GM12874 (cell line): Measurements from ENCODE around the gene NPTXR.

Source experiments
- CTCF ChIP-seq: IDR thresholded peaks from 2 replicates; pipeline ENCODE4 v1.5.1; 2011; ENCODE audit warnings: low read depth, mild to moderate bottlenecking, control low read depth, low read length, moderate library complexity; ENCODE audit not compliant: insufficient read depth

The NPTXR gene

DNA sequence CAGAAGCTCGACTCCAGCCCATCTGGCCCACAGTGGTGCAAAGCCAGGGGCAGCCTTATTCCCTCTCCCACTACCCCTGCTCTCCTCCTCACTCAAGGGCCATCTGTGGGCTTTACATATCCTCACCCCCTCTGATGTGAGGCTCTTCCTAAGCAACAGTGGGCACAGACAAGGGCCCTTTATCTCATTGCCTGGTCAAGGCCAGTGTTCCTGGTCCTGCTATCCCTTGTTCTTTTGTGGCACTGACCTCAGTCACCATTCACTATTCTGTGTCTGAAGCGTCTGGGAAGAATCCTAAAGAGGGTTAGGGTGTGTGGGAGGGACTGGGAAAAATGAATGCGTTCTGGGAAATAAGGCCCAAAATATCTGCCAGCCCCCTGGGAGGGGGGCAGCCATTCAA is 57.2 kb downstream of the NPTXR start:
- no peak for TF ChIP-seq CTCF

DNA sequence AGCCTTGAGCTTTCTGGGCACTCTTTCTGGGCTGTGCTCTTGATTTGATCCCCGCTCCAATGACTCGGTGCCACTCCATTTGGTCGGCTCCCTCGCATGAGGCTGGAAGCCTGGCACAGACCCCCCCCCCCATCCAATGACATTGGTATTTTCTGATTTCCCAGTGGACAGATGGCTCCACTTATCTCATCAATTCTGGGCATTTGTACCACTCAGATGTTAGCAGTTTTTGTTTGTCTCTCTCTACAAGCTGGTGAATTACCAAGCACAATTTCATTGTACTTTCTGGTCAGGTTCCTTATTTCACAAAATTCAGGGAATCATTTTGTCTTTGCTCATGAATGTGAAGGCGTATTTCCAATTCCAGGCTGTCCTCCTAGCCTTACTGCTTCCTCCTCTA is 59.0 kb downstream of the NPTXR start:
- no peak for TF ChIP-seq CTCF

DNA sequence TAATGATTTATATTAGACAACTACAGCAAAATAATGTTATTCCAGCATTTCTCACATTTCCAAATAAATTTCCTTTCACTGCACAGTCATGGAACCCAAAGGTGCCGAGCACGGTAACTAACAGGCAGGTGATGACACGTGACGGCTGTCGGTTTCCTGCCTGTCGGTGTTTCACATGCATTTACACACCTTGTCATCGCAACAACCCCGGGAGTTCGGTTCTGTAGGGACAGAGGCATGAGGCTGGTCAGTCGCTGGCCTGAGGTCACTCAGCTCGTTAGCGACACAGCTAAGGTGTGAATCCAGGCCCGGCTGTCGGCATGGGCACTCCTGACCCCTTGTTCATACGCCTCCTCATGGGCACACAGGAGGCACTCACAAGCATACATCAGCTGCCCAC is 59.8 kb downstream of the NPTXR start:
- TF ChIP-seq CTCF = no peak

- TF ChIP-seq CTCF = no peak
These were observed 60.7 kb downstream of the NPTXR start for GRCh38 chr22:38783095-38783615.

- TF ChIP-seq CTCF = no peak
These were observed 61.3 kb downstream of the NPTXR start for GRCh38 chr22:38782402-38783094.

- TF ChIP-seq CTCF = no peak
These were observed 62.8 kb downstream of the NPTXR start for GRCh38 chr22:38781033-38781432.

DNA sequence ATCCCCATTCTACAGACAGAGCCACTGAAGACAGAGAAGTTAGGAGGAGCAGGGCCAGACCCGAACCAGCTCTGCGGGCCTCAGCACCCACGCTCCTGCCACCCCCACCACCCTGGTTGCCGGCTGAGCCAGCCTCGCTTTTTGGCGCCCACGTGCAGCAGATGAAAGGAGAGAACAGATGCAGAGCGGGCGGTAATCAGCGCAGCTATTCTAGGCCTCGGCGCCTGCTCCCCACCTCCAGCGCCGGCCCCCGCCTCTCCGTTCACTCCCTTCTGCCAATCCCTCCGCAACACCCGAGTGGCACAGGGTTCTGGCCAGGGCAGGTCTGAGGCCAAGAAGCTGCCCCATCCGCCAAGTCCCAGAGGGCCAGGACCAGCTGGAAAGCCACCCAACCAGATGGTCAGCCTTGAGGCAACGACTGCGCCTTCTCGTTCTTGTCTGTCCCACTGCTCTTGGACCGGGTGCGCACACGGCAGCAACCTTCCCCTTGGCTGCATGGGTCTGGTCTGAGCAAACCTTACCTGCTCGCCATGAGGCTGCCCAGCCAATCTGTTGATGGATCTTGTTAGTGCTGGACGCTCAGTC is 66.6 kb downstream of the NPTXR start:
- TF ChIP-seq CTCF = no peak
